ENCODE data around the gene PRKCD. TPM values are rescaled to one million over a fixed set of nuclear protein-coding genes. Genes with fewer than 3 reads are reported as not detected.

PRKCD gene
- total and polyA plus RNA-seq, 7 experiments from 2014 or later = 7.7 to 72.8 (median 17.5) TPM

- peak overlapping the region in 1 of 9 donors; percentile 88 for H3K27ac Mint-ChIP-seq
- Histone ChIP-seq H3K4me1 (ENCODE audit: control insufficient read depth in 2 of 2, insufficient read depth in 2 of 2, low read length in 2 of 2) (no peaks in the 10 kb centered on the region), H3K4me3 (ENCODE audit: low read length) (no peak overlapping the region), H3K9me3 (ENCODE audit: control insufficient read depth in 2 of 3, low read length in 3 of 3) (no peaks in the 10 kb centered on the region), H3K27me3 (ENCODE audit: control insufficient read depth in 2 of 2, insufficient read depth in 2 of 2, low read length in 2 of 2) (no peaks in the 10 kb centered on the region), H3K36me3 (ENCODE audit: control insufficient read depth in 2 of 3, insufficient read depth in 3 of 3, low read length in 3 of 3) (peaks cover 0 to 82% (median 23%) of the 10 kb centered on the region in 3 experiments), H3K27ac (ENCODE audit: low read depth, low read length) (no peak overlapping the region)
- CTCF ChIA-PET = no interaction called here
- DNase-seq (no peak), ATAC-seq (no peak)
- intact Hi-C loops (cut with micrococcal nuclease) = no loop called here
- no peaks in the 10 kb centered on the region for H3K9me3 Mint-ChIP-seq
- H3K27me3 Mint-ChIP-seq = no peaks in the 10 kb centered on the region
- H3K36me3 Mint-ChIP-seq = peaks cover 0 to 25% (median 3%) of the 10 kb centered on the region in 5 donors
- peaks cover 0 to 25% (median 3%) of the 10 kb centered on the region in 7 donors for H3K4me1 Mint-ChIP-seq
- no peak overlapping the region for H3K4me3 Mint-ChIP-seq
- POLR2A ChIA-PET = no interaction called here
Observed at GRCh38 chr3:53238886-53239285, 77.9 kb downstream of the PRKCD start.

DNA sequence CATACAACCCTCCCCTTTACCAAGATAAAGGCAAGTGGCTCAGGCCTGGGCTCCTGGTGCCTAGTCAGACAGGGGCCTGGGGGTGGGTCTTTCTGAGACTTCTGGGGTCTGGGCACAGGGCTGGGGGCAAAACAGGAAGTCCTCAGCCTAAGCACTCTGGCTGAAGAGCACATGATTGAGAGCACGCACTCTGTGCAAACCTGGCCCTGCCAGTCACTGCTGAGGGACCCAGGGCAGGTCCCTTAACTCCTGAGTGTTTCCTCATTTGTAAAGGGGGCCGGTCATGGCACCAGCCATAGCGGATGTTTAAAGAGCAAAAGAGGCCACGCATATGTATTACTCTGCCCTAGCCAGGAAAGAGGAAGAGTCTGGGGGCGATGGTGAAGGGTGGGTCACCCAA, 78.8 kb downstream of the PRKCD start:
- H3K36me3 Mint-ChIP-seq = peaks cover 0 to 20% (median 3%) of the 10 kb centered on the region in 5 donors
- no peak for DNase-seq
- CTCF ChIA-PET = no interaction called here
- POLR2A ChIA-PET = no interaction called here
- H3K4me3 Mint-ChIP-seq = no peak overlapping the region
- peak overlapping the region in 3 of 9 donors; percentile 42 to 69 (median 52) for H3K27ac Mint-ChIP-seq
- no peak overlapping the region for H3K4me3 ChIP-seq (ENCODE audit: low read length)
- H3K9me3 Mint-ChIP-seq = no peaks in the 10 kb centered on the region
- peaks cover 0 to 21% (median 6%) of the 10 kb centered on the region in 7 donors for H3K4me1 Mint-ChIP-seq
- H3K27me3 ChIP-seq (ENCODE audit: control insufficient read depth in 2 of 2, insufficient read depth in 2 of 2, low read length in 2 of 2) = no peaks in the 10 kb centered on the region
- no peaks in the 10 kb centered on the region for H3K27me3 Mint-ChIP-seq
- H3K4me1 ChIP-seq (ENCODE audit: control insufficient read depth in 2 of 2, insufficient read depth in 2 of 2, low read length in 2 of 2) = no peaks in the 10 kb centered on the region
- intact Hi-C loops (cut with micrococcal nuclease) = no loop called here
- no peaks in the 10 kb centered on the region for H3K9me3 ChIP-seq (ENCODE audit: control insufficient read depth in 2 of 3, low read length in 3 of 3)
- H3K27ac ChIP-seq (ENCODE audit: low read depth, low read length) = no peak overlapping the region
- ATAC-seq = peak; percentile 26
- peaks cover 0 to 80% (median 17%) of the 10 kb centered on the region in 3 experiments for H3K36me3 ChIP-seq (ENCODE audit: control insufficient read depth in 2 of 3, insufficient read depth in 3 of 3, low read length in 3 of 3)

GRCh38 chr3:53240989-53241972, 80.3 kb downstream of the PRKCD start:
- H3K4me1 Mint-ChIP-seq = peaks cover 5 to 22% (median 10%) of the 10 kb centered on the region in 7 donors
- H3K27me3 Mint-ChIP-seq = no peaks in the 10 kb centered on the region
- H3K9me3 Mint-ChIP-seq = no peaks in the 10 kb centered on the region
- peaks cover 0 to 21% (median 6%) of the 10 kb centered on the region in 5 donors for H3K36me3 Mint-ChIP-seq
- H3K9me3 ChIP-seq (ENCODE audit: control insufficient read depth in 2 of 3, low read length in 3 of 3) = no peaks in the 10 kb centered on the region
- intact Hi-C loops (cut with micrococcal nuclease) = no loop called here
- no peaks in the 10 kb centered on the region for H3K4me1 ChIP-seq (ENCODE audit: control insufficient read depth in 2 of 2, insufficient read depth in 2 of 2, low read length in 2 of 2)
- H3K36me3 ChIP-seq (ENCODE audit: control insufficient read depth in 2 of 3, insufficient read depth in 3 of 3, low read length in 3 of 3) = peaks cover 0 to 69% (median 17%) of the 10 kb centered on the region in 3 experiments
- ATAC-seq = no peak
- H3K4me3 ChIP-seq (ENCODE audit: low read length) = no peak overlapping the region
- no peaks in the 10 kb centered on the region for H3K27me3 ChIP-seq (ENCODE audit: control insufficient read depth in 2 of 2, insufficient read depth in 2 of 2, low read length in 2 of 2)
- POLR2A ChIA-PET = no interaction called here
- H3K4me3 Mint-ChIP-seq = no peak overlapping the region
- H3K27ac ChIP-seq (ENCODE audit: low read depth, low read length) = no peak overlapping the region
- H3K27ac Mint-ChIP-seq = peak overlapping the region in 1 of 9 donors; percentile 15
- CTCF ChIA-PET = no interaction called here
- no peak for DNase-seq

GRCh38 chr3:53242155-53242554, 81.1 kb downstream of the PRKCD start:
- Histone ChIP-seq H3K9me3 (ENCODE audit: control insufficient read depth in 2 of 3, low read length in 3 of 3) (no peaks in the 10 kb centered on the region), H3K36me3 (ENCODE audit: control insufficient read depth in 2 of 3, insufficient read depth in 3 of 3, low read length in 3 of 3) (peaks cover 0 to 63% (median 12%) of the 10 kb centered on the region in 3 experiments), H3K4me3 (ENCODE audit: low read length) (no peak overlapping the region), H3K4me1 (ENCODE audit: control insufficient read depth in 2 of 2, insufficient read depth in 2 of 2, low read length in 2 of 2) (no peaks in the 10 kb centered on the region), H3K27me3 (ENCODE audit: control insufficient read depth in 2 of 2, insufficient read depth in 2 of 2, low read length in 2 of 2) (no peaks in the 10 kb centered on the region), H3K27ac (ENCODE audit: low read depth, low read length) (no peak overlapping the region)
- no peaks in the 10 kb centered on the region for H3K27me3 Mint-ChIP-seq
- ATAC-seq = no peak
- H3K4me1 Mint-ChIP-seq = peaks cover 6 to 22% (median 16%) of the 10 kb centered on the region in 7 donors
- intact Hi-C loops (cut with micrococcal nuclease) = no loop called here
- H3K36me3 Mint-ChIP-seq = peaks cover 0 to 23% (median 7%) of the 10 kb centered on the region in 5 donors
- POLR2A ChIA-PET = no interaction called here
- no peak for DNase-seq
- no peak overlapping the region for H3K4me3 Mint-ChIP-seq
- peak overlapping the region in 1 of 9 donors; percentile 15 for H3K27ac Mint-ChIP-seq
- CTCF ChIA-PET = no interaction called here
- H3K9me3 Mint-ChIP-seq = no peaks in the 10 kb centered on the region

Other genes starting within 250 kb of the PRKCD start
- 10 to 100 TPM; 28.4 to 47.1 (median 39.0) TPM for gene SFMBT1, start 115.1 kb upstream of the PRKCD start, total RNA-seq
- gene SFMBT1, start 115.1 kb upstream of the PRKCD start, polyA plus RNA-seq = 10 to 100 TPM in 1 of 2 donors, 1 to 10 TPM in 1; 9.9 to 25.3 TPM
- gene RFT1, start 30.8 kb upstream of the PRKCD start, total RNA-seq = 10 to 100 TPM; 16.0 to 32.0 (median 26.0) TPM
- gene RFT1, start 30.8 kb upstream of the PRKCD start, polyA plus RNA-seq = 10 to 100 TPM; 22.9 to 24.1 TPM
- gene TKT, start 94.8 kb downstream of the PRKCD start, total RNA-seq = 100 to 1,000 TPM in 3 of 5 experiments, 10 to 100 TPM in 2; 83.5 to 333 (median 121) TPM
- 10 to 100 TPM; 60.7 to 63.4 TPM for gene TKT, start 94.8 kb downstream of the PRKCD start, polyA plus RNA-seq
- 10 to 100 TPM; 34.0 to 51.3 (median 40.1) TPM for gene DCP1A, start 186.3 kb downstream of the PRKCD start, total RNA-seq
- 10 to 100 TPM; 66.1 to 68.0 TPM for gene DCP1A, start 186.3 kb downstream of the PRKCD start, polyA plus RNA-seq